ENCODE results near the gene ERC2. TPM values are rescaled to one million over a fixed set of nuclear protein-coding genes. Genes with fewer than 3 reads are reported as not detected.
A peak's percentile ranks its signal among the peaks of the same experiment; 100 is the strongest.

Gene ERC2
- total RNA-seq, 1 donor from 2014 or later: under 0.01 TPM

- FAIRE-seq: no peak
- DNase-seq (ENCODE audit: low read depth): no peak
- Histone ChIP-seq H3K4me3 (ENCODE audit: low read depth, low read length) (no peak overlapping the region), H3K36me3 (ENCODE audit: control insufficient read depth, insufficient read depth, low read length) (no peaks in the 10 kb centered on the region), H3K27me3 (ENCODE audit: control insufficient read depth, insufficient read depth, low read length) (no peaks in the 10 kb centered on the region)
- TF ChIP-seq CTCF (IDR thresholded peaks at IDR 0.05; ENCODE audit: insufficient read depth, low read length, severe bottlenecking): no peak
Observed at GRCh38 chr3:55664387-55664786, 803.9 kb downstream of the ERC2 start.

- Histone ChIP-seq H3K4me3 (ENCODE audit: low read depth, low read length) (no peak overlapping the region), H3K27me3 (ENCODE audit: control insufficient read depth, insufficient read depth, low read length) (no peaks in the 10 kb centered on the region), H3K36me3 (ENCODE audit: control insufficient read depth, insufficient read depth, low read length) (no peaks in the 10 kb centered on the region)
- DNase-seq (ENCODE audit: low read depth): peak; percentile 74
- no peak for TF ChIP-seq CTCF (IDR thresholded peaks at IDR 0.05; ENCODE audit: insufficient read depth, low read length, severe bottlenecking)
- FAIRE-seq: no peak
Observed at GRCh38 chr3:55662683-55663082, 805.6 kb downstream of the ERC2 start.

GRCh38 chr3:55661571-55661970, 806.7 kb downstream of the ERC2 start:
- no peak for TF ChIP-seq CTCF (IDR thresholded peaks at IDR 0.05; ENCODE audit: insufficient read depth, low read length, severe bottlenecking)
- FAIRE-seq (no peak), DNase-seq (ENCODE audit: low read depth) (no peak)
- no peak overlapping the region for H3K4me3 ChIP-seq (ENCODE audit: low read depth, low read length)
- H3K36me3 ChIP-seq (ENCODE audit: control insufficient read depth, insufficient read depth, low read length): no peaks in the 10 kb centered on the region
- H3K27me3 ChIP-seq (ENCODE audit: control insufficient read depth, insufficient read depth, low read length): no peaks in the 10 kb centered on the region

GRCh38 chr3:55661141-55661540, 807.1 kb downstream of the ERC2 start:
- no peaks in the 10 kb centered on the region for H3K36me3 ChIP-seq (ENCODE audit: control insufficient read depth, insufficient read depth, low read length)
- FAIRE-seq: no peak
- H3K27me3 ChIP-seq (ENCODE audit: control insufficient read depth, insufficient read depth, low read length): no peaks in the 10 kb centered on the region
- DNase-seq (ENCODE audit: low read depth): no peak
- no peak overlapping the region for H3K4me3 ChIP-seq (ENCODE audit: low read depth, low read length)
- no peak for TF ChIP-seq CTCF (IDR thresholded peaks at IDR 0.05; ENCODE audit: insufficient read depth, low read length, severe bottlenecking)

- FAIRE-seq (no peak), DNase-seq (ENCODE audit: low read depth) (no peak)
- no peak overlapping the region for H3K4me3 ChIP-seq (ENCODE audit: low read depth, low read length)
- no peaks in the 10 kb centered on the region for H3K27me3 ChIP-seq (ENCODE audit: control insufficient read depth, insufficient read depth, low read length)
- no peak for TF ChIP-seq CTCF (IDR thresholded peaks at IDR 0.05; ENCODE audit: insufficient read depth, low read length, severe bottlenecking)
- no peaks in the 10 kb centered on the region for H3K36me3 ChIP-seq (ENCODE audit: control insufficient read depth, insufficient read depth, low read length)
Observed at GRCh38 chr3:55660642-55661041, 807.6 kb downstream of the ERC2 start.

GRCh38 chr3:55659701-55660100, 808.6 kb downstream of the ERC2 start:
- FAIRE-seq: peak; percentile 13
- no peak overlapping the region for H3K4me3 ChIP-seq (ENCODE audit: low read depth, low read length)
- no peaks in the 10 kb centered on the region for H3K27me3 ChIP-seq (ENCODE audit: control insufficient read depth, insufficient read depth, low read length)
- no peak for TF ChIP-seq CTCF (IDR thresholded peaks at IDR 0.05; ENCODE audit: insufficient read depth, low read length, severe bottlenecking)
- no peak for DNase-seq (ENCODE audit: low read depth)
- H3K36me3 ChIP-seq (ENCODE audit: control insufficient read depth, insufficient read depth, low read length): no peaks in the 10 kb centered on the region
